ENCODE results near the gene MROH7. TPM values are rescaled to one million over a fixed set of nuclear protein-coding genes. Genes with fewer than 3 reads are reported as not detected.

MROH7 gene
- total and polyA plus RNA-seq, 4 donors, result 0.21 to 3.4 (median 1.9) TPM

- H3K9ac ChIP-seq (ENCODE audit: insufficient read depth in 1 of 2, low read length in 2 of 2), result no peak overlapping the region
- no peak for DNase-seq
Observed at GRCh38 chr1:54619749-54620148, 21.8 kb upstream of the MROH7 start.

GRCh38 chr1:54623216-54624007, 18.2 kb upstream of the MROH7 start, which contains the start of gene FAM151A:
Gene FAM151A, minus strand, starts transcription at chr1:54623525. Its CDS starts 130 bp downstream, at chr1:54623395.
- Histone ChIP-seq H3K9me3 (ENCODE audit: control insufficient read depth in 4 of 4, insufficient read depth in 3 of 4, low read length in 3 of 4) (peaks cover 0 to 2% (median 0%) of the 10 kb centered on the region in 4 donors), H3K36me3 (ENCODE audit: control insufficient read depth in 4 of 4, insufficient read depth in 4 of 4, low read length in 4 of 4) (no peaks in the 10 kb centered on the region), H3K27me3 (ENCODE audit: control insufficient read depth in 3 of 3, insufficient read depth in 3 of 3, low read length in 2 of 3) (peaks cover 0 to 4% (median 0%) of the 10 kb centered on the region in 3 donors), H3K9ac (ENCODE audit: insufficient read depth in 1 of 2, low read length in 2 of 2) (no peak within 1 kb of the TSS), H3K27ac (ENCODE audit: low read depth in 1 of 2, low read length in 1 of 2) (no peak within 1 kb of the TSS), H3K4me1 (ENCODE audit: control insufficient read depth in 5 of 5, insufficient read depth in 5 of 5, low read length in 5 of 5) (no peaks in the 10 kb centered on the region), H3K4me3 (no peak within 1 kb of the TSS)
- no peak for TF ChIP-seq CTCF (IDR thresholded peaks at IDR 0.05; ENCODE audit: control extremely low read depth, extremely low read depth)
- 70 to 81% methylated on average over 18 of the region's 18 CpGs for WGBS, 2 donors
- DNase-seq (no peak), ATAC-seq (ENCODE audit: insufficient read depth, low FRiP score) (no peak)

More at GRCh38 chr1:54619749-54620148, 21.8 kb upstream of the MROH7 start:
- no peaks in the 10 kb centered on the region for H3K4me1 ChIP-seq (ENCODE audit: control insufficient read depth in 5 of 5, insufficient read depth in 5 of 5, low read length in 5 of 5)
- H3K9me3 ChIP-seq (ENCODE audit: control insufficient read depth in 4 of 4, insufficient read depth in 3 of 4, low read length in 3 of 4), result peaks cover 0 to 2% (median 0%) of the 10 kb centered on the region in 4 donors
- no peak for TF ChIP-seq CTCF (IDR thresholded peaks at IDR 0.05; ENCODE audit: control extremely low read depth, extremely low read depth)
- peaks cover 0 to 4% (median 0%) of the 10 kb centered on the region in 3 donors for H3K27me3 ChIP-seq (ENCODE audit: control insufficient read depth in 3 of 3, insufficient read depth in 3 of 3, low read length in 2 of 3)
- H3K36me3 ChIP-seq (ENCODE audit: control insufficient read depth in 4 of 4, insufficient read depth in 4 of 4, low read length in 4 of 4), result no peaks in the 10 kb centered on the region
- no peak overlapping the region for H3K4me3 ChIP-seq
- no peak for ATAC-seq (ENCODE audit: insufficient read depth, low FRiP score)
- no peak overlapping the region for H3K27ac ChIP-seq (ENCODE audit: low read depth in 1 of 2, low read length in 1 of 2)
- WGBS, 2 donors, result 83 to 90% methylated on average over 8 of the region's 8 CpGs

GRCh38 chr1:54624466-54625464, 16.8 kb upstream of the MROH7 start:
- H3K4me1 ChIP-seq (ENCODE audit: control insufficient read depth in 5 of 5, insufficient read depth in 5 of 5, low read length in 5 of 5), result no peaks in the 10 kb centered on the region
- peaks cover 0 to 4% (median 0%) of the 10 kb centered on the region in 3 donors for H3K27me3 ChIP-seq (ENCODE audit: control insufficient read depth in 3 of 3, insufficient read depth in 3 of 3, low read length in 2 of 3)
- WGBS, 2 donors, result 73 to 87% methylated on average over 8 of the region's 8 CpGs
- ATAC-seq (ENCODE audit: insufficient read depth, low FRiP score) (no peak), DNase-seq (no peak)
- no peak for TF ChIP-seq CTCF (IDR thresholded peaks at IDR 0.05; ENCODE audit: control extremely low read depth, extremely low read depth)
- H3K36me3 ChIP-seq (ENCODE audit: control insufficient read depth in 4 of 4, insufficient read depth in 4 of 4, low read length in 4 of 4), result no peaks in the 10 kb centered on the region
- no peak overlapping the region for H3K9ac ChIP-seq (ENCODE audit: insufficient read depth in 1 of 2, low read length in 2 of 2)
- H3K4me3 ChIP-seq, result no peak overlapping the region
- peaks cover 0 to 3% (median 0%) of the 10 kb centered on the region in 4 donors for H3K9me3 ChIP-seq (ENCODE audit: control insufficient read depth in 4 of 4, insufficient read depth in 3 of 4, low read length in 3 of 4)
- H3K27ac ChIP-seq (ENCODE audit: low read depth in 1 of 2, low read length in 1 of 2), result no peak overlapping the region
